Adrenal gland (tissue), 12 donors: ENCODE measurements around the gene ATP13A2. TPM values are rescaled to one million over a fixed set of nuclear protein-coding genes. Genes with fewer than 3 reads are reported as not detected.

Experiments
- DNase-seq, 7 donors: peaks; one replicate each; pipeline ENCODE4 v3.0.0-alpha.2; 2019 to 2020
- H3K27ac ChIP-seq, 5 donors: fragments of 200-600 bp; sonication (generic) in 4 of 5; 1 replicate in 3 of 5; 2 replicates in 2 of 5; pipeline versions ENCODE4 v1.5.1 to v1.8.0; 2016 to 2020; ENCODE audit warnings: mild to moderate bottlenecking in 1 of 5
- H3K27me3 ChIP-seq: fragments of 200-600 bp; 2 replicates; pipeline ENCODE4 v1.8.0; 2021
- H3K36me3 ChIP-seq, 2 donors: fragments of 200-600 bp; replicated peaks in 1 of 2; 1 replicate in 1 of 2; 2 replicates in 1 of 2; pipeline versions ENCODE4 v1.5.1 to v1.8.0; 2018 to 2022
- H3K4me1 ChIP-seq, 2 donors: fragments of 200-600 bp; replicated peaks in 1 of 2; 1 replicate in 1 of 2; 2 replicates in 1 of 2; pipeline versions ENCODE4 v1.5.1 to v1.8.0; 2018 to 2021
- H3K4me3 ChIP-seq, 4 donors: fragments of 200-600 bp; sonication (generic) in 3 of 4; one replicate each; pipeline ENCODE4 v1.5.1; 2016 to 2018
- H3K9me3 ChIP-seq, 3 donors: fragments of 200-600 bp; sonication (generic) in 1 of 3; replicated peaks in 1 of 3; 1 replicate in 2 of 3; 2 replicates in 1 of 3; pipeline versions ENCODE4 v1.5.1 to v1.8.0; 2016 to 2021
- CTCF ChIP-seq, 6 experiments: fragments of 450-650 bp in 4 of 6; fragments of 200-600 bp in 2 of 6; sonication (generic) in 1 of 6; IDR thresholded peaks; 1 replicate in 5 of 6; 2 replicates in 1 of 6; pipeline versions ENCODE4 v1.5.1 to v1.8.0; 2016 to 2021; ENCODE audit warnings: antibody characterized with exemption in 6 of 6, mild to moderate bottlenecking in 2 of 6, moderate library complexity in 1 of 6
- POLR2A ChIP-seq, 2 donors: fragments of 450-650 bp; IDR thresholded peaks; one replicate each; pipeline ENCODE4 v1.6.1; 2017; ENCODE audit warnings: antibody characterized with exemption in 2 of 2, mild to moderate bottlenecking in 2 of 2, moderate library complexity in 1 of 2
- WGBS, 4 donors: extraction: QIAGEN DNeasy Blood & Tissue Kit in 2 of 4; methylation state at CpG; one replicate each; pipeline versions ENCODE4 v1.1.5 to v1.1.7; 2013 to 2017; 5-methylcytosine and 5-hydroxymethylcytosine counted together
- intact Hi-C, 2 donors: fragments of 100-400 bp; cut with DNase I; formaldehyde crosslinking; loops; one replicate each; pipeline versions ENCODE4 v1.14.1 to v1.15.0; 2022 to 2023
- polyA plus RNA-seq, 3 donors: library from polyadenylated mRNA; stranded (reverse); fragments of 200-250 nt in 2 of 3; fragments of 350-450 nt in 1 of 3; fragmentation: Illumina TruSeq in 1 of 3; extraction: RNeasy Lipid Tissue Mini Kit (QIAGEN cat#74804) in 1 of 3; gene quantifications; one replicate each; pipeline ENCODE4 v1.2.3, GENCODE V29; 2013 to 2014
- total RNA-seq, 9 donors: library from RNA; depleted of rRNA in 4 of 9; stranded (reverse); fragments of >200 nt in 4 of 9; fragments of 120-200 nt in 1 of 9; fragmentation: NEBNext Ultra II Directional in 1 of 9; extraction: Animal tissue kit (Norgen Biotek cat#: 25700) in 1 of 9; gene quantifications; one replicate each; pipeline versions ENCODE4 v1.1.0 to v1.2.4, GENCODE V29; 2013 to 2023
- donor health status: healthy with polysubstance abuse.
- donor health status: Bipolar disorder and iron deficiency.
- donor health status: DM: yes; HTN: yes; CAD: no.
- donor health status: DM: no; HTN: no; CAD: no.
- donor health status: DM: no; HTN: no; CAD: no.
- donor health status: DM: yes; HTN: yes; CAD: no.

Gene ATP13A2
- total and polyA plus RNA-seq, 12 donors: 6.0 to 82.4 (median 40.0) TPM

DNA sequence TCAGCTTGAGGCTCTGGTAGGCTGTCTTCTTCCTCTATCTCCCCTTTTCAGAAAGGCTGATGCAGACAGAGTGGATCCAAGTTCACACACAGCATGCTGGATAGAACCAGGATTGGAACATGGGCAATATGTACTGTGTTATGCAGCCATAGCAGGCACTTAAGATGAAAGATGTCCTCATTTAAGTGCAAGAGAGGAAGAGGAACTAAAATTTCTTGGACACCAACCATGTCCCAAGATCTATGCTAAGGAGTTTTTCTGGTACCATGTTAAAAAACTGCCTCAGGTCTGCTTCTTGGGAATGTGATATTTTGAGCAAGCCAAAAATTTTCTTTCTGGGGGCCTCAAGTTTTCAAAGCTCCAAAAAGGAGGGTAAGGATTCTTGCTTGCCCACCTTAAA lies 40.9 kb upstream of the ATP13A2 start:
- Histone ChIP-seq H3K4me1 (peaks cover 15% of the 10 kb centered on the region in 2 donors), H3K36me3 (peaks cover 0 to 15% of the 10 kb centered on the region in 2 donors), H3K27ac (peak overlapping the region in 2 of 5 donors; percentile 86 to 90), H3K9me3 (no peaks in the 10 kb centered on the region), H3K4me3 (peak overlapping the region in 1 of 4 donors; percentile 63), H3K27me3 (no peaks in the 10 kb centered on the region)
- no peak for TF ChIP-seq CTCF (IDR thresholded peaks at IDR 0.05)
- intact Hi-C loops: loop anchor here in 1 of 2 donors (5.0 kb wide), 1 partner anchor 95 kb away; no protein-coding TSS in a partner anchor
- DNase-seq: no peak

DNA sequence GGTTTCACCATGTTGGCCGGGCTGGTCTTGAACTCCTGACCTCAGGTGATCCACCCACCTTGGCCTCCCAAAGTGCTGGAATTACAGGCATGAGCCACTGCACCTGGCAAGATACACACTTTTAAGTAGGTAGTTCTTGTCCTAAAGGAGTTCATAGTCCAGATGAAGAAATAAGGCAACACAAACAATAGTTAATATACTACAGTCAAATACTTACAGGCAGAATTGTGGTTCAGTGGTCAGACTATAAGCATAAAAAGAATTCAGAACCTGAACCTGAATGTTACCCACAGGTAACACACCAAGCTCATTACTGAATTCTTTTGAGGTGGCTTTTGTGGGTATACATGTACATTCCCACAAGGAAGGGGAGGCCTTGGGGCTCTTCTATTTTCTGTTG lies 40.3 kb upstream of the ATP13A2 start:
- DNase-seq: no peak
- H3K4me1 ChIP-seq: peaks cover 19 to 21% of the 10 kb centered on the region in 2 donors
- intact Hi-C loops: loop anchor here in 1 of 2 donors (5.0 kb wide), 1 partner anchor 95 kb away; no protein-coding TSS in a partner anchor

DNA sequence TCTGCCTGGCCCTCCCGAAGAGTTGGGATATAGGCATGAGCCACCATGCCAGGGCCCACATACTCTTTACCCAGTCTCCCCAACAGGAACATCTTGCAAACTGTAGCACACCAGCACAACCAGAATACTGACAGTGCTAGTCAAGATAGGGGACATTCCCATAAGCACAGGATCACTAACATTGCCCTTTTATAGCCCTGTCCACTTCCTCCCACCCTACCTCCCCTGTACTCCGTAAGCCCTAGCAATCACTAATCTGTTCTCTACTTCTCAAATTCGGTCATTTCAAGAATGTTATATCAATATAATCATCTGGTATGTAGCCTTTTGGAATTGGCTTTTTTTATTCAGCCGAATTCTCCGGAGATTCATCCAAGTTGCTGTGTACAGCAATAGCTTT lies 36.2 kb upstream of the ATP13A2 start:
- Histone ChIP-seq H3K4me1 (peaks cover 15 to 39% of the 10 kb centered on the region in 2 donors), H3K9me3 (no peaks in the 10 kb centered on the region), H3K4me3 (no peak overlapping the region), H3K27me3 (no peaks in the 10 kb centered on the region), H3K27ac (peak overlapping the region; percentile 53 to 74 (median 68)), H3K36me3 (peaks cover 0 to 34% of the 10 kb centered on the region in 2 donors)
- intact Hi-C loops: no loop called here
- WGBS, 4 donors: 82 to 86% (median 86%) methylated on average over 5 of the region's 5 CpGs
- no peak for TF ChIP-seq CTCF (IDR thresholded peaks at IDR 0.05)
- no peak for TF ChIP-seq POLR2A (IDR thresholded peaks at IDR 0.05)
- no peak for DNase-seq

More for the DNA sequence above, 40.3 kb upstream of the ATP13A2 start:
- Histone ChIP-seq H3K27ac (no peak overlapping the region), H3K27me3 (no peaks in the 10 kb centered on the region), H3K9me3 (no peaks in the 10 kb centered on the region), H3K4me3 (no peak overlapping the region), H3K36me3 (peaks cover 0 to 15% of the 10 kb centered on the region in 2 donors)
- 75 to 87% (median 81%) methylated on average over 1 of the region's 1 CpG for WGBS, 4 donors
- no peak for TF ChIP-seq CTCF (IDR thresholded peaks at IDR 0.05)
- TF ChIP-seq POLR2A (IDR thresholded peaks at IDR 0.05): no peak

- no peak for DNase-seq
- peaks cover 0 to 48% of the 10 kb centered on the region in 2 donors for H3K36me3 ChIP-seq
- H3K4me3 ChIP-seq: no peak overlapping the region
- peaks cover 8 to 30% of the 10 kb centered on the region in 2 donors for H3K4me1 ChIP-seq
- intact Hi-C loops: no loop called here
- TF ChIP-seq POLR2A (IDR thresholded peaks at IDR 0.05) (no peak), CTCF (IDR thresholded peaks at IDR 0.05) (peak in 1 of 6 experiments; percentile 2)
- no peaks in the 10 kb centered on the region for H3K27me3 ChIP-seq
- WGBS, 4 donors: 39 to 50% (median 46%) methylated on average over 3 of the region's 3 CpGs
- no peaks in the 10 kb centered on the region for H3K9me3 ChIP-seq
- peak overlapping the region in 4 of 5 donors; percentile 34 to 74 (median 68) for H3K27ac ChIP-seq
These were observed 34.6 kb upstream of the ATP13A2 start for GRCh38 chr1:17046334-17046657.
